OCI-LY3 (cell line): ENCODE data around the gene NIPAL3.

Source experiments
- CTCF ChIP-seq: fragments of 200-600, 300-600 bp; sonication (generic); IDR thresholded peaks from 2 replicates; pipeline ENCODE4 v1.5.1; 2014; ENCODE audit warnings: antibody characterized with exemption, low read length, low read depth
- EZH2phosphoT487 ChIP-seq: fragments of 200-600 bp; shearing (Covaris generic); IDR thresholded peaks from 2 replicates; pipeline ENCODE4 v1.6.1; 2018; ENCODE audit warnings: antibody characterized with exemption, mixed run types, low read depth

GRCh38 chr1:24455272-24455671 lies 39.7 kb downstream of the NIPAL3 start:
- TF ChIP-seq CTCF (no peak), EZH2phosphoT487 (no peak)
